Skin epidermis (tissue), 12 donors: ENCODE data around the gene KIF3A.

Source experiments
- H3K27ac ChIP-seq, 21 experiments: fragments of 200-600 bp; sonication (generic) in 11 of 21; one replicate each; pipeline ENCODE4 v1.5.0; 2020; ENCODE audit warnings: mild to moderate bottlenecking in 3 of 21, inconsistent platforms in 2 of 21, moderate library complexity in 2 of 21
- H3K4me3 ChIP-seq, 7 experiments: fragments of 200-600 bp; sonication (generic) in 2 of 7; one replicate each; pipeline ENCODE4 v1.5.0; 2020; ENCODE audit warnings: inconsistent platforms in 2 of 7, mild to moderate bottlenecking in 2 of 7, moderate library complexity in 1 of 7

KIF3A gene

GRCh38 chr5:132759114-132760048 lies 22.0 kb upstream of the KIF3A start:
- Histone ChIP-seq H3K27ac (no peak overlapping the region), H3K4me3 (no peak overlapping the region)

GRCh38 chr5:132758451-132758850 lies 21.1 kb upstream of the KIF3A start:
- no peak overlapping the region for H3K27ac ChIP-seq
- no peak overlapping the region for H3K4me3 ChIP-seq

GRCh38 chr5:132756542-132756941 lies 19.2 kb upstream of the KIF3A start:
- H3K27ac ChIP-seq: no peak overlapping the region
- no peak overlapping the region for H3K4me3 ChIP-seq

- no peak overlapping the region for H3K27ac ChIP-seq
- H3K4me3 ChIP-seq: no peak overlapping the region
Measured at GRCh38 chr5:132754947-132755346, 17.6 kb upstream of the KIF3A start.

- Histone ChIP-seq H3K4me3 (no peak overlapping the region), H3K27ac (no peak overlapping the region)
Measured at GRCh38 chr5:132754111-132754510, 16.8 kb upstream of the KIF3A start.

- no peak overlapping the region for H3K27ac ChIP-seq
- H3K4me3 ChIP-seq: no peak overlapping the region
Measured at GRCh38 chr5:132753135-132753987, 16.0 kb upstream of the KIF3A start.

- Histone ChIP-seq H3K27ac (no peak overlapping the region), H3K4me3 (no peak overlapping the region)
Measured at GRCh38 chr5:132752581-132753125, 15.3 kb upstream of the KIF3A start.

GRCh38 chr5:132751971-132752580 lies 14.7 kb upstream of the KIF3A start:
- no peak overlapping the region for H3K4me3 ChIP-seq
- no peak overlapping the region for H3K27ac ChIP-seq

GRCh38 chr5:132751444-132751843 lies 14.1 kb upstream of the KIF3A start:
- no peak overlapping the region for H3K4me3 ChIP-seq
- H3K27ac ChIP-seq: no peak overlapping the region

GRCh38 chr5:132750471-132751230 lies 13.3 kb upstream of the KIF3A start:
- H3K27ac ChIP-seq: no peak overlapping the region
- H3K4me3 ChIP-seq: no peak overlapping the region

GRCh38 chr5:132749506-132749905 lies 12.2 kb upstream of the KIF3A start:
- no peak overlapping the region for H3K27ac ChIP-seq
- no peak overlapping the region for H3K4me3 ChIP-seq

- H3K27ac ChIP-seq: no peak overlapping the region
- H3K4me3 ChIP-seq: no peak overlapping the region
Measured at GRCh38 chr5:132748522-132749000, 11.2 kb upstream of the KIF3A start.

- Histone ChIP-seq H3K27ac (peak overlapping the region in 6 of 21 experiments; percentile 7 to 70 (median 58)), H3K4me3 (peak overlapping the region; percentile 16 to 46 (median 39))
Measured at GRCh38 chr5:132747616-132748440, 10.5 kb upstream of the KIF3A start.

GRCh38 chr5:132746954-132747615 lies 9.7 kb upstream of the KIF3A start, which contains the start of gene CCNI2:
CCNI2 (plus strand) TSS chr5:132747426; CDS start chr5:132747496, 70 bp downstream.
- peak within 1 kb of the TSS; percentile 16 to 46 (median 39) for H3K4me3 ChIP-seq
- H3K27ac ChIP-seq: peak within 1 kb of the TSS in 7 of 21 experiments; percentile 7 to 70 (median 50)

GRCh38 chr5:132746592-132746953 lies 9.2 kb upstream of the KIF3A start:
- H3K4me3 ChIP-seq: peak overlapping the region in 6 of 7 experiments; percentile 16 to 46 (median 40)
- peak overlapping the region in 1 of 21 experiments; percentile 50 for H3K27ac ChIP-seq

GRCh38 chr5:132744659-132745058 lies 7.3 kb upstream of the KIF3A start:
- no peak overlapping the region for H3K27ac ChIP-seq

GRCh38 chr5:132742626-132743025 lies 5.3 kb upstream of the KIF3A start:
- H3K4me3 ChIP-seq: no peak overlapping the region
- H3K27ac ChIP-seq: no peak overlapping the region

More at GRCh38 chr5:132744659-132745058, 7.3 kb upstream of the KIF3A start:
- no peak overlapping the region for H3K4me3 ChIP-seq
